ENCODE measurements around the gene RAB32. TPM values are rescaled to one million over a fixed set of nuclear protein-coding genes. Genes with fewer than 3 reads are reported as not detected.

Gene RAB32
- 10 to 100 TPM; 15.2 to 39.9 (median 18.3) TPM for polyA plus RNA-seq
- long read RNA-seq, donor 1, transcript RAB32-201 (3 exons, 1,217 nt) = major isoform, 66 of 76 reads
- long read RNA-seq, donor 1, partial matches to known transcripts = 10 of 76 reads
- long read RNA-seq, donor 1, other reads (novel, unspliced or antisense) = 0 of 76 reads
- long read RNA-seq, donor 2, transcript RAB32-201 (3 exons, 1,217 nt) = major isoform, 7 of 7 reads
- long read RNA-seq, donor 2, partial matches to known transcripts = 0 of 7 reads
- long read RNA-seq, donor 2, other reads (novel, unspliced or antisense) = 0 of 7 reads
- long read RNA-seq, donor 3, transcript RAB32-201 (3 exons, 1,217 nt) = major isoform, 9 of 43 reads
- long read RNA-seq, donor 3, partial matches to known transcripts = 34 of 43 reads
- long read RNA-seq, donor 3, other reads (novel, unspliced or antisense) = 0 of 43 reads
- long read RNA-seq, donor 4, partial matches to known transcripts = 0 of 1 reads
- long read RNA-seq, donor 4, other reads (novel, unspliced or antisense) = 0 of 1 reads
- long read RNA-seq, donor 5, transcript RAB32-201 (3 exons, 1,217 nt) = major isoform, 7 of 7 reads
- long read RNA-seq, donor 5, partial matches to known transcripts = 0 of 7 reads
- long read RNA-seq, donor 5, other reads (novel, unspliced or antisense) = 0 of 7 reads
- long read RNA-seq, donor 6, transcript RAB32-201 (3 exons, 1,217 nt) = major isoform, 17 of 22 reads
- long read RNA-seq, donor 6, partial matches to known transcripts = 5 of 22 reads
- long read RNA-seq, donor 6, other reads (novel, unspliced or antisense) = 0 of 22 reads
- long read RNA-seq, donor 7, transcript RAB32-201 (3 exons, 1,217 nt) = major isoform, 19 of 40 reads
- long read RNA-seq, donor 7, partial matches to known transcripts = 21 of 40 reads
- long read RNA-seq, donor 7, other reads (novel, unspliced or antisense) = 0 of 40 reads
- long read RNA-seq, donor 8, partial matches to known transcripts = 0 of 3 reads
- long read RNA-seq, donor 8, other reads (novel, unspliced or antisense) = 0 of 3 reads
- long read RNA-seq, donor 9, partial matches to known transcripts = 0 of 3 reads
- long read RNA-seq, donor 9, other reads (novel, unspliced or antisense) = 0 of 3 reads
- long read RNA-seq, donor 10, transcript RAB32-201 (3 exons, 1,217 nt) = major isoform, 30 of 41 reads
- long read RNA-seq, donor 10, partial matches to known transcripts = 11 of 41 reads
- long read RNA-seq, donor 10, other reads (novel, unspliced or antisense) = 0 of 41 reads

GRCh38 chr6:146543211-146543939 is at the start of gene RAB32:
Gene RAB32 (plus strand): TSS chr6:146543833. CDS start chr6:146543872, 39 bp downstream.
- peak; percentile 81 to 93 for DNase-seq
- Histone ChIP-seq H3K9me3 (ENCODE audit: control insufficient read depth in 2 of 2, insufficient read depth in 1 of 2, low read depth in 1 of 2, low read length in 1 of 2) (no peaks in the 10 kb centered on the region), H3K27me3 (ENCODE audit: control insufficient read depth in 3 of 3, insufficient read depth in 3 of 3, low read length in 3 of 3) (no peaks in the 10 kb centered on the region), H3K27ac (ENCODE audit: low read depth in 1 of 3, low read length in 2 of 3) (peak within 1 kb of the TSS; percentile 85 to 97 (median 96)), H3K4me1 (ENCODE audit: control insufficient read depth in 3 of 3, insufficient read depth in 2 of 3, low read depth in 1 of 3, low read length in 2 of 3) (peaks cover 0 to 8% (median 5%) of the 10 kb centered on the region in 3 donors), H3K4me3 (ENCODE audit: low read depth in 1 of 3, low read length in 3 of 3) (peak within 1 kb of the TSS; percentile 62 to 78 (median 68)), H3K36me3 (ENCODE audit: control insufficient read depth in 3 of 3, insufficient read depth in 2 of 3, low read depth in 1 of 3, low read length in 3 of 3) (no peaks in the 10 kb centered on the region)
- no peak for FAIRE-seq
- WGBS, 3 donors = 2 to 5% (median 4%) methylated on average over 59 to 86 of the region's 86 CpGs

DNA sequence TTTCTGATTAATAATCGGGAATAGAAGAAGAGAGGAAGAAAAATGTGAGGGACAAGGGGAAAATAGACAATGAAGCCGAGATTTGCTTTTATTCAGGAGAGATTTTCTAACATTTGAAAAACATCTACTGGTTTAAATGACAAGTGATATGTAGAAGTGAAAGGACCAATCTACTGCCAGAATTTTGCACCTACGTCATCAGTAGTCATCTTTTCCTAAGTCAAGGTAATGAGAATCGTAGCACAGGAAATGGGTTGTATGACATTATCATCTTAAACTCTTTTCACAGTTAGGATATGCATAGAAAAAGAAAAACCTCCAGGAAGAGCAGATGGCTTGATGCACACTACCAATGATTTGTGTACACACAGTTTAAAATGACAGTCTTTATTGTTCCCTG is 45.3 kb upstream of the RAB32 start:
- Histone ChIP-seq H3K4me1 (ENCODE audit: control insufficient read depth in 3 of 3, insufficient read depth in 2 of 3, low read depth in 1 of 3, low read length in 2 of 3) (no peaks in the 10 kb centered on the region), H3K9me3 (ENCODE audit: control insufficient read depth in 2 of 2, insufficient read depth in 1 of 2, low read depth in 1 of 2, low read length in 1 of 2) (no peaks in the 10 kb centered on the region), H3K36me3 (ENCODE audit: control insufficient read depth in 3 of 3, insufficient read depth in 2 of 3, low read depth in 1 of 3, low read length in 3 of 3) (no peaks in the 10 kb centered on the region), H3K27me3 (ENCODE audit: control insufficient read depth in 3 of 3, insufficient read depth in 3 of 3, low read length in 3 of 3) (no peaks in the 10 kb centered on the region), H3K27ac (ENCODE audit: low read depth in 1 of 3, low read length in 2 of 3) (no peak overlapping the region), H3K4me3 (ENCODE audit: low read depth in 1 of 3, low read length in 3 of 3) (no peak overlapping the region)
- no peak for DNase-seq
- no peak for FAIRE-seq
- WGBS, 3 donors = 77 to 82% (median 82%) methylated on average over 4 of the region's 4 CpGs

DNA sequence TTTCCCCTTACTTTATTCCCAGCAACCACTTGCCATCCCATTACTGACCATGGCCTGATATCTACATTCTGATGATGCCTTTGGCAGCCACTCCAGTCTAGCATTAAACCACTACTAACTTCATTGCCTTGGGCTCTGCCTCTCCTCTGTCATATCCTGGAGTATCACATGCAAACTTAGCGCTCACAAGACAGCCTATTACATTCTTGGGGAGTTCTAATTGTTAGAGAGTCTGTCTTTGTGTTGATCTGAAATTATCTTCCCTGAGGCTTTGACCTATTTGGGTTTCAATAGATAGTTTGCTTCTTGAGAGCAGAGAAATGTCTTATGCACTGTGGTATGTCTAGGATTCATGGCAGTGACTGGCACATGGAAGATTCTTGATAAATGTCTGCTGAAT is 40.5 kb upstream of the RAB32 start:
- DNase-seq = no peak
- Histone ChIP-seq H3K27ac (ENCODE audit: low read depth in 1 of 3, low read length in 2 of 3) (no peak overlapping the region), H3K4me3 (ENCODE audit: low read depth in 1 of 3, low read length in 3 of 3) (no peak overlapping the region), H3K36me3 (ENCODE audit: control insufficient read depth in 3 of 3, insufficient read depth in 2 of 3, low read depth in 1 of 3, low read length in 3 of 3) (no peaks in the 10 kb centered on the region), H3K4me1 (ENCODE audit: control insufficient read depth in 3 of 3, insufficient read depth in 2 of 3, low read depth in 1 of 3, low read length in 2 of 3) (no peaks in the 10 kb centered on the region), H3K9me3 (ENCODE audit: control insufficient read depth in 2 of 2, insufficient read depth in 1 of 2, low read depth in 1 of 2, low read length in 1 of 2) (no peaks in the 10 kb centered on the region), H3K27me3 (ENCODE audit: control insufficient read depth in 3 of 3, insufficient read depth in 3 of 3, low read length in 3 of 3) (no peaks in the 10 kb centered on the region)
- 80 to 87% (median 86%) methylated on average over 1 of the region's 1 CpG for WGBS, 3 donors
- FAIRE-seq = no peak

- H3K27me3 ChIP-seq (ENCODE audit: control insufficient read depth in 3 of 3, insufficient read depth in 3 of 3, low read length in 3 of 3) = no peaks in the 10 kb centered on the region
- FAIRE-seq = no peak
- H3K9me3 ChIP-seq (ENCODE audit: control insufficient read depth in 2 of 2, insufficient read depth in 1 of 2, low read depth in 1 of 2, low read length in 1 of 2) = no peaks in the 10 kb centered on the region
- H3K4me1 ChIP-seq (ENCODE audit: control insufficient read depth in 3 of 3, insufficient read depth in 2 of 3, low read depth in 1 of 3, low read length in 2 of 3) = no peaks in the 10 kb centered on the region
- H3K36me3 ChIP-seq (ENCODE audit: control insufficient read depth in 3 of 3, insufficient read depth in 2 of 3, low read depth in 1 of 3, low read length in 3 of 3) = no peaks in the 10 kb centered on the region
- WGBS, 3 donors = 76 to 86% (median 76%) methylated on average over 7 of the region's 7 CpGs
- H3K27ac ChIP-seq (ENCODE audit: low read depth in 1 of 3, low read length in 2 of 3) = no peak overlapping the region
- no peak for DNase-seq
- H3K4me3 ChIP-seq (ENCODE audit: low read depth in 1 of 3, low read length in 3 of 3) = no peak overlapping the region
Observed at GRCh38 chr6:146515212-146515611, 28.4 kb upstream of the RAB32 start.

DNA sequence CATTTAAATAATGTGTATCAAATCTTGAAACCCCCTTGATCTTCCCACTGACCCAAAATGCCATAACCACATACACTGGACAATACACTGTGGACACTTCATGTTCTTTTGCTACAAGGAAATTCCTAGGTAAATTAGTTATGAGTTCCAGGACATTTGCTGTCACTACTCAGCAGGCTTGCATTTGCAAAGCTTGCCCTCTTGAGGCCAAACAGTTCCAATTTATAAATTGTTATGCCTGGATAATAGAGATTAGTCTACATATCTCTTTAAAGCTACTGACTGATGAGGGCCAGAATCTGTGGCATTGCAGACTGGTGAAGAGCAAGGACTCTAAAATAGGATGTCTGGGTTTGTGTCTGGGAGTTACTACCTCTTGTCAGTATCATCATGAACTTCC is 17.4 kb upstream of the RAB32 start:
- Histone ChIP-seq H3K4me1 (ENCODE audit: control insufficient read depth in 3 of 3, insufficient read depth in 2 of 3, low read depth in 1 of 3, low read length in 2 of 3) (no peaks in the 10 kb centered on the region), H3K27ac (ENCODE audit: low read depth in 1 of 3, low read length in 2 of 3) (no peak overlapping the region), H3K27me3 (ENCODE audit: control insufficient read depth in 3 of 3, insufficient read depth in 3 of 3, low read length in 3 of 3) (no peaks in the 10 kb centered on the region), H3K36me3 (ENCODE audit: control insufficient read depth in 3 of 3, insufficient read depth in 2 of 3, low read depth in 1 of 3, low read length in 3 of 3) (no peaks in the 10 kb centered on the region), H3K9me3 (ENCODE audit: control insufficient read depth in 2 of 2, insufficient read depth in 1 of 2, low read depth in 1 of 2, low read length in 1 of 2) (no peaks in the 10 kb centered on the region), H3K4me3 (ENCODE audit: low read depth in 1 of 3, low read length in 3 of 3) (no peak overlapping the region)
- FAIRE-seq = no peak
- DNase-seq = no peak

GRCh38 chr6:146532702-146533101 is 10.9 kb upstream of the RAB32 start:
- 96 to 98% (median 98%) methylated on average over 3 of the region's 3 CpGs for WGBS, 3 donors
- Histone ChIP-seq H3K27ac (ENCODE audit: low read depth in 1 of 3, low read length in 2 of 3) (no peak overlapping the region), H3K4me1 (ENCODE audit: control insufficient read depth in 3 of 3, insufficient read depth in 2 of 3, low read depth in 1 of 3, low read length in 2 of 3) (no peaks in the 10 kb centered on the region), H3K4me3 (ENCODE audit: low read depth in 1 of 3, low read length in 3 of 3) (no peak overlapping the region), H3K9me3 (ENCODE audit: control insufficient read depth in 2 of 2, insufficient read depth in 1 of 2, low read depth in 1 of 2, low read length in 1 of 2) (no peaks in the 10 kb centered on the region), H3K27me3 (ENCODE audit: control insufficient read depth in 3 of 3, insufficient read depth in 3 of 3, low read length in 3 of 3) (no peaks in the 10 kb centered on the region), H3K36me3 (ENCODE audit: control insufficient read depth in 3 of 3, insufficient read depth in 2 of 3, low read depth in 1 of 3, low read length in 3 of 3) (no peaks in the 10 kb centered on the region)
- DNase-seq (no peak), FAIRE-seq (no peak)

DNA sequence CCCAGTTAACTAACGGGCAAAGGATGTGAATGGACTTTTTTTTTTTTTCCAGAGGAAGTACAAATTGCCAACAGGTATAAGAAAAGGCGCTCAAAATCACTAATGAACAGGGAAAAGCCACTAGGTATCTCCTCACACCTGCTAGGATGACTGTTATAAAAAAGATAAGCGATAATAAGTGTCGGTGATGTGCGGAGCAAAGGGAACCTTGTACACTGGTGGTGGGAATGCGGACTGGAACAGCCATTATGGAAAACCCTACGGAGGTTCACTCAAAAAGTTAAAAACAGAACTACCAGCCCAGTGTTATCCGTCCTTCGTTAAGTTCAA is 787 bp upstream of the RAB32 start:
- Histone ChIP-seq H3K4me3 (ENCODE audit: low read depth in 1 of 3, low read length in 3 of 3) (peak overlapping the region; percentile 58 to 68 (median 62)), H3K36me3 (ENCODE audit: control insufficient read depth in 3 of 3, insufficient read depth in 2 of 3, low read depth in 1 of 3, low read length in 3 of 3) (no peaks in the 10 kb centered on the region), H3K9me3 (ENCODE audit: control insufficient read depth in 2 of 2, insufficient read depth in 1 of 2, low read depth in 1 of 2, low read length in 1 of 2) (no peaks in the 10 kb centered on the region), H3K27ac (ENCODE audit: low read depth in 1 of 3, low read length in 2 of 3) (peak overlapping the region; percentile 81 to 97 (median 93)), H3K27me3 (ENCODE audit: control insufficient read depth in 3 of 3, insufficient read depth in 3 of 3, low read length in 3 of 3) (no peaks in the 10 kb centered on the region), H3K4me1 (ENCODE audit: control insufficient read depth in 3 of 3, insufficient read depth in 2 of 3, low read depth in 1 of 3, low read length in 2 of 3) (peaks cover 0 to 8% (median 5%) of the 10 kb centered on the region in 3 donors)
- FAIRE-seq (no peak), DNase-seq (no peak)
- WGBS, 3 donors = 52 to 61% (median 58%) methylated on average over 9 of the region's 9 CpGs

All from small intestine (tissue), 16 donors.